Left colon (tissue), 2 donors: ENCODE measurements around the gene DYNC1I1. TPM values are rescaled to one million over a fixed set of nuclear protein-coding genes. Genes with fewer than 3 reads are reported as not detected.

ENCODE experiments used
- ATAC-seq: fragments of 200-7000 bp; cut with Tn5 transposase; one replicate; pipeline ENCODE4 v1.9.1; 2020; ENCODE audit warnings: mild to moderate bottlenecking, moderate library complexity
- DNase-seq, 2 donors: peaks; one replicate each; pipeline ENCODE4 v3.0.0-alpha.2; 2020
- intact Hi-C, 2 donors: fragments of 100-400 bp; cut with DNase I in 1 of 2; cut with micrococcal nuclease in 1 of 2; formaldehyde crosslinking; loops; one replicate each; pipeline versions ENCODE4 v1.11.2 to v1.14.0; 2022; cut with DNase I, micrococcal nuclease
- total RNA-seq, 2 donors: library from RNA; stranded (reverse); fragmentation: NEBNext Ultra II Directional; extraction: Animal tissue kit (Norgen Biotek cat#: 25700); gene quantifications; one replicate each; pipeline ENCODE4 v1.2.1, GENCODE V29; 2021
- donor health status: DM: no; HTN: no; CAD: no.
- donor health status: DM: yes; HTN: yes; CAD: no.

DYNC1I1 gene
- total RNA-seq, 2 donors from 2014 or later, result 0.43 to 3.0 TPM

DNA sequence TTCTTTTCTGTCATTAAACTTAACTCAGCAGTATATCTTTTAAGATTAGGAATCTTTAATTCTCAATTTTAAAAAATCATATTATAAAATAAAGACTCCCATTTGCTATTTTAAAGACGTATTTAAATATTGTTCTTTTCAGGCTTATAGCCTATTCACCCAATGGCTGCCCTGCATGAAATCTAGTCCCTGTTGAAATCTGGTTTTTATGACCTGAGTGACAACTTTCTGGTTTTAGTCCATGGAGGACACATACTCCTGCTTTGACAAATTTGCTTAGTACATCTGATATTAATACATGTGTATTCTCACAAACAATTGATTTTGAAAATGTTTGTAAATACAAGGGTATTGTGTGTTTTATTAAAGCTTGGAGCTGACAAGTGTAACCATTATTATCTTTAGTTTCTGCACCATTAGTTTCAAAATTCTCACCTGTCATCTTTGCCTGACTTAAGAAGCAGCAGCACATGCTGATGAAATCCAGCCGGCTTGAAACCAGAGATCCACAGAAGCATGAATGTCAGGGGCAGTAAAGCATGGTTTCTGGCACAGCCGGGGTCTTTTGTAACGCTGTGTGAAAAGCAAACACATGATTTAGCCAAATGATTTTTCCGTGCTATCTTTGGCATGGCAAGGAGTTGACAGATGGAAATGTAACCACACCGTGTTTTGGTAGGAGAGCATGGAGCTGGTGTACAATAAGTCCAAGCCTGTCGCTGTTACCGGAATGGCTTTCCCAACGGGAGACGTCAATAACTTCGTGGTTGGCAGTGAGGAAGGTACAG is 262.8 kb downstream of the DYNC1I1 start:
- ATAC-seq (no peak), DNase-seq (no peak)
- intact Hi-C loops, result no loop called here

DNA sequence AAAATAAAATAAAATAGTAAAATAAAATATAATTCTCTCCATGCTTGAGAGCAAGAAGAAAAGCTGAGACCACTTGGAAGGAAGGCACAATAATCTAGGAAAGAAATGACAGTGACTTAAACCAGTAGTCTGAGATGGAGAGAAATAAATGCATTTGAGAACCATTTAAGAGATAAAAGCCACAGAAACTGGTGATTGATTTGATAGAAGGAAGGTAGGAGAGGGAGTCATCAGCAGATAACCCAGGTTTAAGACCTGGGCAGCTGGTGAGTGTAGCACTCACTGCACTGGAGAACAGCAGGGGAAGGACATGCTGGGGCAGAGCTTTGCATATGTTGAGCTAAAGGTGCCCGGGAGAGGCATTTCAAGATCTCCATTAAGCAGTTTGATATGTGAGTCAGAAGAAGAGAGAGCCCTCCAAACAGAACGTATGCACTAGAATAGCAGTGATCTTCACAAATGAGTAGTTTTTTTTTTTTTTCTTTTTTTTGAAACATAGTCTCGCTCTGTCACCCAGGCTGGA is 268.0 kb downstream of the DYNC1I1 start:
- intact Hi-C loops, result no loop called here
- ATAC-seq (no peak), DNase-seq (no peak)

DNA sequence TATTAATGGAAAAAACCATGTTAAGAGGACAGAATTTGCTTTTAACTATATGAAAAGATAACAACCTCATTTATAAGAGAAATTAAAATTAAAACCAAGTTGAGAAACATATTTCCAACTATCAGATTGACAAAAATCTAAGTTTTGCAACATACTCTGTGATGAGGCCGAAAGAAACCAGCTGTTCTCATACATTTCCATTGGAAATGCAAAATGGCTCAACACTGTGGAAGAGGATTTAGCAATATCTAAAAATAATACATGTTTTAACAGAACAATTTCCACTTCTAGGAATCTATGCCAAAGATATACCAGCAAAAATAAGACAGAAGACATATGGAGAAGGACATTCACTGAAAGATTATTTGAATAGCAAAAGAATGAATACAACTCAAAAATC is 268.8 kb downstream of the DYNC1I1 start:
- ATAC-seq (no peak), DNase-seq (no peak)
- intact Hi-C loops, result no loop called here

DNA sequence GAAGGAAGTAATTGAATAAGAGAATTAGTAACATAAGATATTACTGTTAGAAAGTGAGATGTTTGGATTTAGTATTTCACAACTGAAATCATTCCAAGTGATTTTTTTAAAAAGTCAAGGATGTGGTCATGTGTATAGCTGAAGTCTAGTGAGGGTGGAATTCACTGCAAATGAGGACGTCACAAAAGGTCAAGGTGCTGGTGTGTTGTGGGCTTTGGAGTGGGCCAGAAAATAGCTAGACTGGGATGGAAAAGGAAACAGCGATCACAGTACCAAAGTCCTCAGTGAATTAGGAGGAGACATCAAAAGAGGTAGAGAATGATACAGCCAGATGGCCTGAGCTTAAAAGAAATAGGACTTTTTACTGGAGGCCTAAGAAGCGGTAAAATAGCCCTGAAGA is 272.8 kb downstream of the DYNC1I1 start:
- ATAC-seq (no peak), DNase-seq (no peak)
- intact Hi-C loops, result no loop called here

DNA sequence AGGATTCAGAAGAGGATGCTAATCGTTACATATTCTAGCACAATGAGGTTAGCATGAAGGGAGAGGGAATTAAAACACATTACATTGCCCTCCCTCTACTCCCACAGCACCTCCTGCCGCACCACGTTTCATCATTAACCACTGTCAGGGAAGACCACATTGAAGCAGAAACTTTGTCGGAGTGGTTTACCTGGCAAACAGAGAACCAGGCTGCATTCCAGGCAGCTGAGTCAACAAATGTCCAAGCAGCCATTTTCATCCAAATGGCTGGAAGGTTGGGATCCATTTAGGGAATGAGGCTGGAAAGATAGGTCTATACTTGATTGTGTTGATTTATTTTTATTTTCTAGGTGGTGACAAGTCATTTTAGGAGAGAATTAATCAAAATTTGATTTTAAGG is 273.6 kb downstream of the DYNC1I1 start:
- ATAC-seq (no peak), DNase-seq (no peak)
- intact Hi-C loops, result no loop called here

DNA sequence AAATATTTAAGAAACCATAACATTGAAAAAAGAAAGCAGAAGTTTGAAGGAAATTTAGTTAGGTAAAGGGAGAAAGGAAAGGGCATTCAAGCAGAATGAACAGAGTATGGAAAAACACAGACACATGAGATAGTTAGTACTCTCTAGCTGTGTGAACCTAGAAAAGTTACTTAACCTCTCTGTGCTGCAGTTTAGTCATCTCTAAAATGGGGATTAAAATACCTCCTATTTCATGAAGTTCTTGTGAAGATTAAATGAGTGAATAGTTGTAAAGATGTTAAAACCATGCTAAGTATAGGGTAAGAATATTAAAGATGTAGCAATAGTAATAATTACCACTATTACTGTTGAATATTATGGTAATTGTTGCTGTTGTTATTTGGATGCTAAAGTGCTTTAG is 279.9 kb downstream of the DYNC1I1 start:
- DNase-seq, result no peak
- ATAC-seq, result no peak
- intact Hi-C loops, result no loop called here

DNA sequence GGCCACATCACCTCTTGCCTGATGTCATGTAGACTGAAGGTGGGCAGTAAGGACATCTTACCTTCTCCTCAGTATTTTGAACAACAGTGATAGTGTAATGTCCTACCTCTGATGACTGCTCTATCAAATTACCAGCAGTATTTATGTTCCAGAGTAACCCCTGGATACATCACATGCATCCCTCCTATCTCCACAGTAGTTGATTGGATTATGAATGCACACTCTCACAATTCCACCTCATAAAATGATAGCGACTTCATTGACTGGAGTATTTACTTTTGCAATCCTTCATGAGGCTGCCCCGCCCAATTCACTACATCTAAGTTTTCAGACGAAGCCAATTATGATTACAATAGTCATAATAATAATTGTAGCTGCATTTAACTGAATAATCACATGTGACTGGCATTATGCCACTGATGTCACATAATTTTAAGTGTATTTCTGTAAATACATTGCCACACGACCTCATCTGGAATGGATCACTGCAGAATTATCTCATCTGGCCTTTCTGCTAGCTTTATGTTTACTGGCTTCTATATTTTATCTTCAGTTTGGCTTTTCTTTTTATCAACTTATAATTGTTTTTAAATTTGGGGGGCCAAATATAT is 280.6 kb downstream of the DYNC1I1 start:
- DNase-seq (no peak), ATAC-seq (no peak)
- intact Hi-C loops, result no loop called here

DNA sequence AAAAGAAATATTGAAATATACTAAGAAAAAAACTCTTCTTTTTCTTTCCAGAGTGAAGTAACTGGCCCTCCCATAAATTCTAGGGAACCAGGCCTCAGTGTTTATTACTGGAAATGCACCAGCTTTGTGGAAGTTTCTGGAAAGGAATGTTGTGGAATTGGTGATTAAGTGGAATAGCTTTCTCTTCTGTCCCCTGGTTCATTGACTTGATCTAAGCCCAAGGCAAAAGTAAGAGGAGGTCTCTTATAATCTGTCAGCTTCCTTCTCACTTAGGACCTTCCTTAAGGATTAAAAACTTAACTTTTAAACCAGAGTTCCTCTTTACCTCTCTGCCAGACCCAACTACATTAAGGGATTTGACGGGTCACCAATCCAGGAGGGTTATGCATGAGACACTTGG is 283.4 kb downstream of the DYNC1I1 start:
- no peak for ATAC-seq
- intact Hi-C loops, result no loop called here

DNA sequence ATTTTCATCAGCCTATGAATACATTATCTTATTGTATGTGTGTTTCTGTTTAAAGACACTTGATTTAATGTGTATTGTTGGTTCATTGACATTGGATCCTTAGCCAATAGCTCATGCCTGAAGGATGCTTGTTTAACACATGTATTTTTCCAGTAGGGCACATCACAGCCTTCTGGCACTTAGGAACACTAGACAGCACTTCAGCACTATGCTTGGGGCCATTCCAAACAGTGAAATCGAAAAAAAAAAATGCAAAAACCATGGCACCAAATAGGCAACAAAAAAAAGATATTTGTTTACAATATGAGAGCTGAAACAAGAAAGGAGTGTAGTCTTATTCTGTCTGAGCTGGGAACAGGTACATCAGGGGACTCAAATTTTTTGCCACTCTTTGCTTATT is 286.7 kb downstream of the DYNC1I1 start:
- intact Hi-C loops, result no loop called here
- ATAC-seq (no peak), DNase-seq (no peak)

More for the DNA sequence above, 283.4 kb downstream of the DYNC1I1 start:
- DNase-seq, result no peak

DNA sequence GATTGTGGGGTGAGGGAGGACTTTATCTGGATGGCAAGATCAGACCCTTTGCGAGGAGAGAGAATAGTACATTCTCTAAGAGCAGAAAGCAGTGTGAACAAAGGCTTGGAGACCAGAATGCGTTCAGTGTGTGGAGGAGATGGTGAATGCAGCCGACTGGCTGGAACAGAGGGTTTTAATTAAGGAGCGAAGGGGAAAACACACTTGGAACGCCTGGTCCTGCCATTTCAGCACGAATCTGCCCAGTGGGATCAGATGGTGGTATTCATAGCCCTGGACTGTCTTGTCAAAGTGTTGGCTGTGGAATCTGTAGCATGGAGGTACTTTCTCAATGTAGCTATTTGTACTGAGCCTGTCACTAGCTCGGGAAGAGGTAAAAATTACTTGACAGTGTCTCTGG is 288.7 kb downstream of the DYNC1I1 start:
- DNase-seq (no peak), ATAC-seq (no peak)
- intact Hi-C loops, result no loop called here

DNA sequence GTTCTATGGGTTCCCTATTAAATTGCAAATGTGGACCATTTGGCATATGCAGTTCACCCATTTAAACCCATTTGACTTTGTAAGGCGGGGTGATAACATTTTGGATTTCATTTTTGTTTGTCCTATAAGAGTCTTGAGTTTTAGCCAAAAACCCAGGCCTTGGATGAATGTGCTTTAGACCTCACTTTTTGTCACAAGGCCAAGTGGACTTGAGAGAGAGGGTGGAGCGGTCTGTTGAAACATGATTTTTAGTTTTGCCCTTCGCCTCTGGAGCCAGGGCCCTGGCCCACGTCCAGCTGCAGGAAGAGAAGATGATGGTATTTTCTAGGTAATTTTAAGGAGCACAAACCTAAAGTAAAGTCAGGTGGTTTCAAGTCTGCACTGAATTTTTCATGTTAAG is 289.5 kb downstream of the DYNC1I1 start:
- DNase-seq (no peak), ATAC-seq (no peak)
- intact Hi-C loops, result no loop called here

DNA sequence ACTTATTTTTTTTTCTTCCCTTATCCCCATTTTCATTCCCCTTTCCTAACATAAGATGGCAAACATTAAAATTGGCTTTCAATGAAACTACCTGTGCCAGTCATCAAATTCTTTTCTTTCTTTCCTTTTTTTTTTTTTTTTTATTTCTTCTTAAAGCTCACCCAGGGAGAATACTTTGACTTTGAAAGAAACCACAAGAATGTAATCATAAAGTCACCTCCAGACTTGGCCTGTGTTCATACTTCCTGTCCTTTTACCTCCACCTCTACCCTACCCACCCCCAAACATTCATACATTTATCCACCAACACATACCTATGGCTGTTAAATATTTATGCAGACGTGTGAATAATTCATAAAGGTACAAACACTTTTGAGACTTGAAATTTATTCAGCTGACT is 295.0 kb downstream of the DYNC1I1 start:
- intact Hi-C loops, result no loop called here
- DNase-seq (no peak), ATAC-seq (no peak)

DNA sequence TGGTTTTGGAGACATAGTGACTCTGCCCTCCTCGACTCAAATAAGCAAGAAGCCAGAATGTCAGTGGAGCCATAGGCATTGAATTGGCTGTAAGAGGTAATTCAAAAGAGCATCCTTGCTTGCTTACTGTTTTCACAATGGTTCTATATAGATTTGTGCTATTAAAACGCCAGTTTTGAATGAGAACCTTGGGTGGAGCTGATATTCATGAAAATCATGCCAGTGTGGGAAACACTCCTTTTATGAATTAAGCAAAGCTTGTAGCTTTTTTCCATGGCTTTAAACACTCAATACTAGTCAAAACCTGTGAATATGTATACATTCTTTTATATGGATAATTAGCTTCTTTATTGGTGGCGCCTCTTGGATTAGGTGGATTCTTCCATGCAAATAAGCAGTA is 297.0 kb downstream of the DYNC1I1 start:
- intact Hi-C loops, result no loop called here
- ATAC-seq (no peak), DNase-seq (no peak)

DNA sequence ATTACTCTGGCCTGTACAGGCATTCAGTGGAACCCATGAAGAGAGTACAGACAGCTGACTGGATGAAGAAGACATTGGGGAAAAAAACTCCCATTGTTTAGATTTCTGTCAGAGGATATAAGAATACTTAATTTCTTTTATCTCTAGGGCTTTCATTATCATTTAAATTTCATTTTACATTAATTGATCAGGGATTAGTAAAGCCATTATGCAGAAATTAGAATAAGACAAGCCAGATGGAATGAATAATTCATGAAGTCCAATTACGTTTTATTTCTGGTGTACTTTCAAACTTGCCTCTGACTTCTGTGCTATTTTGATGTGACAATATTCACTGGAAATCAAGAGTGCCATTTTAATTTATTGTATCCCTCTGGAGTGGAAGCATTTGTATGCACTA is 302.5 kb downstream of the DYNC1I1 start:
- DNase-seq, result no peak
- intact Hi-C loops, result loop anchor here in 1 of 2 donors (5.0 kb wide), 1 partner anchor 952 kb away; no protein-coding TSS in a partner anchor
- no peak for ATAC-seq

DNA sequence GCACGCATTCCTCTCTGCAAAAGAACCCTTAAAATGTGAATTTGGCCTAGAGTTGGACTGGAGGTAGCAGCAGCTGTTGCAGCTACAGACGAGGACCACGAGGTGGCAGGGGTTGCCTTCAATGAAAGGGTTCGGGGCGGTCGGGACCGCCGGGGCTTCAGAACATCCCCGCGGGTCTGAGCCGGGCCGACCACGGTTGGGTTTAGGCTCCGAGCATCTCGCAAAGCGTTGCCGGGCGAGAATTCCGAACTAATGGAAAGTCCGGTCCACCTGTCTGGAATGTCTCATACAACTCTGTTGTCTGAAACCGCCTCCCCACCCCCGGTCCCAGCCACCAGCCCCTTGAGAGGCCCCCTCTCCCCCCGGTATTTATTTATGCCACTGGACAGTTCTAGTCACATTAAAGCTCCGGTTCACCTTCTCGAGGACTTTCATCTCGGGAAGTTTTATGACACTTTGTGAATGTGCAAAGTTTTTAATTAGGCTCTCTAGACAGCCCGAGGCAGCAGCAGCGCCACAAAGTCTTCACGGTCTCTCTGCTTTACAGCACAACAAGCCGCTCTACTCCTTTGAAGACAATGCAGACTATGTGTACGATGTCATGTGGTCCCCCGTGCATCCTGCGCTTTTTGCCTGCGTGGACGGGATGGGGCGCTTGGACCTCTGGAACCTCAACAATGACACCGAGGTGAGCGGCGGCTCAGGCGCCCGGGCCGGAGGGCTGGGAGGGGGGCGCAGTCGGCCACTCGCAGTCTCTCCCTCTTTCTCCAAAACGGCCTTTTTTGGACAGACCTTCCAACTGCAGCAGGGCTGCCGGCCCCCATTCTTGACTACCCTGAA is 303.4 kb downstream of the DYNC1I1 start:
- peak; percentile 33 to 47 for DNase-seq
- intact Hi-C loops, result no loop called here
- peak; percentile 90 for ATAC-seq

DNA sequence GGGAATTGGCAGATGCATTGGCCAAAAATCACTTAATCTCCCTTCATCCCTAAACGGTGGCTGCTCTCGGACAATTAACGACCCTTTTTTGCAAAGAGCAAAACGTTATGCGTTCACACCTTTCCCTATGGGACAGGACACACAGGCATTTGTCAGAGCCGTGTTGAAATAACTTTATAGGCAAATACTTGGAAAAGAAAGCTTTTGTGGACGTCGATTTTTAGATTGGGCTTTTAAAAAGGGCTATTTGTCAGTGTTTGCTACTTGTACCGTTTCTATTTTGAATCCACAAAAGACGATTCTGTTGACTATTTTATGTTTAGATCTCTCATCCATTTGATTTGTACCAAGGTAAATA is 304.0 kb downstream of the DYNC1I1 start:
- intact Hi-C loops, result no loop called here
- ATAC-seq (no peak), DNase-seq (no peak)

DNA sequence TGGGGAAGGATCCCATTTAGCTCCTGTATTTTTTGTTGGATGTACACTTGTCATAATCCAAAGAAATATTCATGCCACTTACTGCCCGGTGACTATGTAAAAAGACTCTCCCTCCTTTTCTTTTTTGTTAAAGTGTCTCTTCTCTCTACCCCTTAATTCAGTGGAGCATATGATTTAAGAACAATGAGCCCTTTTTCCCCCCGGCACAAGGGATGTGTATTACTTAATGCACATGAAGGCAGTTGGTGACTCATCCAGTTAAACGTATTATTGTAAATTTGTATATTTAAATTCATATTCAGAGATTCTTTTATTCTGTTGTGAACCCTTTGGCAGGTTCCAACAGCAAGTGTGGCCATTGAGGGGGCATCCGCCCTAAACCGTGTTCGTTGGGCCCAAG is 307.7 kb downstream of the DYNC1I1 start:
- no peak for DNase-seq
- intact Hi-C loops, result no loop called here
- no peak for ATAC-seq

DNA sequence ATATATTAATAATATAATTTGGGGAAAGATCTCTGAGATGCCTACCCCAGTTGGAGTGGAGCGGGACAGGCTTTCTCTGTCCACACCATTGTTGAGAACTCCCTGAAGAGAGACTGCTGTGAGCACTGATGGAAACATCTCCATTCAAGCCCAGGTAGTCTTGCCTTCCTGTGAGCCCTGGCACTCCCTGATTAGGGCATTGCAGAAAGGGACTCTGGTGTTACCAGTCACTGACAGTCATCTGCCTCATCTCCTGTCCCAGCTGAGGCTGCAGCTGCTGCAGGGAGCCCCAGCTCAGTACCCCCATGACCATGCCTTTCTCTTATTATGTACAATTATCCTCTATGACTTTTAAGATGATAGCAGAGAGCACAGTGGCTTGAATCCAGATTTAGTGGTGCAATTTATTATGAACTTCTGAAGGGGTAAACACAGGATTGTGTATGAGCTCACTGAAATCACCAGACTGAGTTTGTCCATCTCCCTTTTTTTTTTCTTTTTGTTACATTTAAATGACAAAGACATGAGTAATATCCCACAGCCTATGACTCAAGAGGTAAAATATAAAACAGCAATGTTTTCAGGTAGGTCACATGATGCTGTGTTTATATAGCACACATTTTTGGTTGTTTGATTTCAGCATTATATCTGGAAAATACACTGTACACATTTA is 312.7 kb downstream of the DYNC1I1 start:
- ATAC-seq, result no peak
- intact Hi-C loops, result no loop called here
- DNase-seq, result no peak

DNA sequence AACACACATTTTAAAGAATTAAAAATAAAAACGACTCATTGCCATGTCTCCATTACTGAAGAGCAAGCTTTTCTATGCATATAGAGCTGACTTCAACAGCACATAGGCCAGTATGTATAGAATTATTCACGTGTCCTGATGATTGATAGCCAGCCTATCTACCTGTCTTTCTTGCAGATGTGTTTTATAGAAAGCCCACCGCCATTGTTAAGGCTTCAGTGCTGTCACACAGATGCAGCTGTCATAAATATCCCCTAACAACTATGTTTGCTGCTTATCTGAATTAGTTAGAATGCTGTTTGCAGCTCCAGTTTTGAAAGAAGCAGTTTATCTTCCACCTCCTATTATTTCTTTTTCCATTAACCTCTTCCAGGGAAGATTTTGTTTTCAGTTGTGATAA is 313.6 kb downstream of the DYNC1I1 start:
- ATAC-seq (no peak), DNase-seq (no peak)
- intact Hi-C loops, result no loop called here
